ENCODE results near the gene TTLL3. TPM values are rescaled to one million over a fixed set of nuclear protein-coding genes. Genes with fewer than 3 reads are reported as not detected.

Gene TTLL3
- total RNA-seq, 1 donor from 2014 or later: 64.3 TPM

DNA sequence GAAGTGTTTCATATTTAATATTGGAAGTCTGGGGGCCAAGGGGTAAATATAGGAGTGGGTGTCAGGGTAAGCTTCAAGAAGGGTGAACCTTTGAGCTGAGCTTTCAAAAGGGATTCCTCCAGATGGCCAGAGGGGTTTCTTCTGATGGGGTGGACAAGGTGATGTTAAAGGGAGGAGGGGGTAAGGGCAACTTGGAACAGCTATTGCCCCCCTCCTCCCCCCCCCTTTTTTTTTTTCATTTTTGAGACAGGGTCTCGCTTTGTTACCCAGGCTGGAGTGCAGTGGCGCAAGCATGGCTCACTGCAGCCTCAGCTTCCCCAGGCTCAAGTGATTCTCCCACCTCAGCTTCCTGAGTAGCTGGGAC, 2.1 kb upstream of the TTLL3 start:
- no peak for DNase-seq

DNA sequence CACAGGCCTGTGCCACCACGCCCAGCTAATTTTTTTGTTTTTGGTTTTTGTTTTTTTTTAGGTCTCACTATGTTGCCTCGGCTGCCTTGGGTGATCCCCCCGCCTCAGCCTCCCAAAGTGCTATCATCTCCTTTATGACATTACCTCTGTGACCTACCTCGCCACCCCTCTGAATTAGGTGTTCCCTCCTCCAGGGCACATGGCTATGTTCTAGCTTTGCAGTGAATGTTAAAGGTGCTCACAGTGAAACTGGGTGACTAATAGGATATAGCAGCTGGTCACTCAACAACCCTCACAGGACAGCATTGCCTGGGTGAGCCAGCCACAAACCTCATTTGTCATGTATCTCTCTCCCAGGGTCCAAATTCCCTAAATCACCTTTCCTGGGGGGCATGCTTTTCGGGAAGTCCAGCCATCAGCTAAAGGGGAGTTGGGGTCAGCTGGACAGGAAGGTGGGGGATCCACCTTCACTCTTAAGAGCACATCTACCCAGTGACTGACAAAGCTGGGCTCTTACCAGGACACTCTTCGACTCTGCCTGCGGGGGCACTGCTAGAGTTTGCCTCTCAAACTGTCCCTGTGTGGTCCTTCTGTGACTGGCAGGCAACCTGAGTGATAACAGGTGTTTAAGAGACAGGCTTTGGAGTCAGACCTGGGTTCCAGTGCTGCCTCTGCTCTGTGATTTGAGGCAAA, 1.6 kb upstream of the TTLL3 start:
- no peak for DNase-seq

DNA sequence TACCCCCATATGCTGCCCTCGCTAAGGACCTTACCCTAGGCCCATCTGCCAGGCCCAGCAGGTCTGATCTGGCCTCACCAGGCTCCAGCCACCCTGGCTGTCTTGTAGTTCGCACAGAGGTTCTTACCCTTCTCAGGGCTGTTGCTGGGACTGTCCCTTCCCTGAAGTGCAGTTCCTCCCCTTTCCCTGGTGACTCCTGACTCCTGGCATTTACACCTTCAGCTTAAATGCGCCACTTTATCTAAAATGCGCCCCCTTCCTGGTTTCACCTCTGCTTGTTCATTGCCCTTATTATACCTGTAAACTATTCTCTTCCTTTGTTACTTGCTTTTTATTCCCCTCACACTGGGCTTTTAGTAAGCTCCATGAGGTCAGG, 835 bp upstream of the TTLL3 start:
- DNase-seq: no peak

DNA sequence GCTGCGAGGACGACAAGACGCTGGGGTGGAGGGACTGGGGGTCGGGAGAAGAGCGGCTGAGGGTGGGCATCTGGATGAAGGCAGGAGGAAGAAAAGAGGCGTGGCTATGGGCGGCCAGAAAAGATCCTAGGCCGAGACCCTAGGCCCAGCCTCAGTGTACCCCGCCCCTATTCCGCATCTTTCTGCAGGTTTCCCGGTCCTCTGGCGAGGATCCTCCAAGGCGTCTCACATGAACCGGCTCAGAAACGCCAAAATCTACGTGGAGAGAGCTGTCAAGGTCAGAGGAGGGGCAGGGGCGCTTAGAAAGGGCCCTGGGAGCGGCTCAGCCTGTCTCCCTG, 340 bp downstream of the TTLL3 start:
- no peak for DNase-seq

DNA sequence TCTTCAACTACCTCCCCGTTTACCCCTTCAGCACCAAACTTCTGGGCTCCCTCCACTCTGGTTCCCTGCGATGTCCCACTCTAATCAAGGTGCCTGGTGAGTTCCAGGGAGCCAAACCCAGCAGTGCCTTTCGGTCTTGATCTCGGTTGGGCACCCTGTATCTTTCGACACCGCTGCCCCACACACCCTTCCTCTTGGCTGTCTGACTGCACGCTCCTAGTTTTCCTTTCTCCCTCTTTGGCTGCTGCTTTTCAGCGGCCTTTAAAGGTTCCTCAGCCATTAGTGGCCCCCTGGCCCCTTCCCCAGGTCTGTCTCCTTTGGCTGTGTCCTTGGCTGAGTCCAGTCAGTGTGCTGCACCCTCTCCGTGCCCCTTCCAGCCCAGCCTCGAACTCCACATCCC, 784 bp downstream of the TTLL3 start:
- DNase-seq: no peak

DNA sequence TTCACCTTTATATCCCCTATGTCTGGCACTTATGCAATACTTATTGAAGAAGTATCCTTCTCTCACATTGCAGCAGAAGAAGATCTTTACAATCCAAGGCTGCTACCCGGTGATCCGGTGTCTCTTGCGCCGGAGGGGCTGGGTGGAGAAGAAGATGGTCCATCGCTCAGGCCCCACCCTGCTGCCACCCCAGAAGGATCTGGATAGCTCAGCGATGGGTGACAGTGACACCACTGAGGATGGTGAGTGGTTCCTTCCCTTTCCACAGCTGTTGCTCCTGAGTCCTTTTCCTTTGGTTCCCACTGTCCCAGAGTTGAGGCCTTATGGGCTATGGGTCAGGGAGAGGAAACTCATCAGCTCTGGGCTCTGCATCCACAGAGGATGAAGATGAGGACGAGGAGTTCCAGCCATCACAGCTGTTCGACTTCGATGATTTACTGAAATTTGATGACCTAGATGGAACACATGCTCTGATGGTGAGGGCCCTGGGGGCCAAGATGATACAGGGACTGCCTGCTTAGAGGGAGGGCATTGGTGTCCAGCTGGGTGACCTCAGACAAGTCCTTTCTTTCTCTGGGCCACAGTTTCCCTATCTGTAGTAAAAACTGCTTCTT, 2.9 kb downstream of the TTLL3 start:
- no peak for DNase-seq

DNA sequence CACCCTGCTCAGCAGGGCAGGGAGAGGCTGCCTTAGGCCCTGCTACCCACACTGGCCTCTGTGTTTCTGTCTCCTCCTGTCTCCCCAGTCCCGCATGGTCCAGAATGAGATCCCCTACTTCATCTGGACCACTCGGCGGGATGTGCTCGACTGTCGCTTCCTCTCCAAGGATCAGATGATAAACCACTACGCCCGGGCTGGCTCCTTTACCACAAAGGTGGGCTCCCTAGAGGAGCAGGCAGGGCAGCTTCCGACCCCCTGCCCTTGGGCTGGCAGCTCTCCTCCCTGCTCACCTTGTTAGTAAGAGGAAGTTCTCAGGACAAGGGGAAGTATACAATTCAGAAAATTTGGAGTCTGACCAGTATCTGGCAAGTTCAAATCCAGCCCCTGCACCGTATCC, 5.9 kb downstream of the TTLL3 start:
- no peak for DNase-seq

DNA sequence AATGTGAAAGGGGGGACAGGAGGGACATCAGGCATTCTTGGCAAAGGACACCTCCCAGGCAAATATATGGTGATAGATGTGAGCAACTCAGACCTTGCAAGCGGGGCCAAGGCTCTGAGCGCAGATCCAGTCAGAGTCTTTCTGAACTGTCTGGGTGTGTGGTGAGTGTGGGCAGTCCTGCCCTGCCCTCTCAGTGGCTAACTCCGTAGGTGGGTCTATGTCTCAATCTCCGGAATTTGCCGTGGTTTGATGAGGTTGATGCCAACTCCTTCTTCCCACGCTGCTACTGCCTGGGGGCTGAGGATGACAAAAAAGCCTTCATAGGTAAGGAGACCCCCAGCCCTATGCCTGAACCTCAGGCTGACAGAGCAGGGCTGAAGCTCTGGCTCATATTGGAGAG, 7.4 kb downstream of the TTLL3 start:
- DNase-seq: no peak

DNA sequence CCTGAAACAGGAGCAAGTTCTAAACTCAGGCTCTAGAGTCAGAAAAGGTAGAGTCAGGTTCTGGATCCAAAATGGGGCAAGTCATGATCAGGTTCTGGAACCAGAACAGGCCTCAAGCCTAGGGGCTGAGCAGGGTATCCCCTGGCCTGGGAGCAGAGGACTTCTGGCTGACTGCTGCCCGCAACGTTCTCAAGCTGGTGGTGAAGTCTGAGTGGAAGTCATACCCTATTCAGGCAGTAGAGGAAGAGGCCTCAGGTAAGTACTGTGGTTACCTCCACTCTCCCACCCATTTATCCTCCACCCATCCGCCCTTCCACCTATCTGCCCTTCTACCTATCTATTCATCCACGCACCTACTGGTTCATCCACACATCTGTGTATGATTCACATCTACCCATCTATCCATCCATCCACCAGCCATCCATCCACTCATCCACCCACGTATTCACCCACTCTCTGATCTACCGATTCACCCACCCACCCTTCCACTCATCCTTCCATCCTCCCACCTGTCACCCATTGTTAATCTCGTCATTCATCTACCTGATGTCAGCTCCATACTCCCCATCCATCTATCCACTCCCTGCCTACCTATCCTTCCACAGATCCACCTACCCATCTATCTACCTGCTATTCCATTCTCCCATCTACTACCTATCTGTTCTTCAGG, 8.7 kb downstream of the TTLL3 start:
- DNase-seq: no peak

DNA sequence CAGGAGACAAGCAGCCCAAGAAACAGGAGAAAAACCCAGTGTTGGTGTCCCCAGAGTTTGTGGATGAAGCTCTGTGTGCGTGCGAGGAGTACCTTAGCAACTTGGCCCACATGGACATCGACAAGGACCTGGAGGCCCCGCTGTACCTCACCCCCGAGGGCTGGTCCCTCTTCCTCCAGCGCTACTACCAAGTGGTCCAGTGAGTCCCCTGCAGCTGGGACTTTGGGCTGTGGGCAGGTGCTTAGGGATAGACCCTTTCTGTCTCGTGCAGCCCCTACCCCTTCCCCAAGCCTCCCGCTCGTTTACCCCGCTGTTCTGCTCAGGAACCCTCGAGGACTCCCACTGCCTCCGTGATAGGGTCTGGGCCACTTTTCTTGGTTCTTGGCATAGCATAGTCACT, 10.5 kb downstream of the TTLL3 start:
- DNase-seq: no peak

DNA sequence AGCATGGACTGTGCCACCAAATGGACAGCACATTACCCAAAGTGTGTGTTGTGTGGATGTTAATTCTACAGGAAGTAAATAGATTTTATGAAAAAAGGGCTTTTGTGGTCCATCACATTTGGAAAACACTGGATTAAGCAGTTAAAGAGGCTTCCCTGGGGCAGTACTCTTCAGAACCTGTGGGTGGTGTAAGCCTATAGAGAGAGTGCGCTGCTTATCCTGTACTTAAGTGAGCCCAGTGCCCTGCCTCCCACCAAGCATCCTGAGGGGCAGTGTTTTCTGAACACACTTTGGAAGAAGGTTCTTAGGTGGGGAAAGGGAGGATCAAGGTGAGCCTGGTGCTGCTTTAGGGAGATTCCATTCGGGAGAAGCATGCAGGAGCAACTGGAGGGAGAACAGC, 10.9 kb downstream of the TTLL3 start:
- DNase-seq: no peak

DNA sequence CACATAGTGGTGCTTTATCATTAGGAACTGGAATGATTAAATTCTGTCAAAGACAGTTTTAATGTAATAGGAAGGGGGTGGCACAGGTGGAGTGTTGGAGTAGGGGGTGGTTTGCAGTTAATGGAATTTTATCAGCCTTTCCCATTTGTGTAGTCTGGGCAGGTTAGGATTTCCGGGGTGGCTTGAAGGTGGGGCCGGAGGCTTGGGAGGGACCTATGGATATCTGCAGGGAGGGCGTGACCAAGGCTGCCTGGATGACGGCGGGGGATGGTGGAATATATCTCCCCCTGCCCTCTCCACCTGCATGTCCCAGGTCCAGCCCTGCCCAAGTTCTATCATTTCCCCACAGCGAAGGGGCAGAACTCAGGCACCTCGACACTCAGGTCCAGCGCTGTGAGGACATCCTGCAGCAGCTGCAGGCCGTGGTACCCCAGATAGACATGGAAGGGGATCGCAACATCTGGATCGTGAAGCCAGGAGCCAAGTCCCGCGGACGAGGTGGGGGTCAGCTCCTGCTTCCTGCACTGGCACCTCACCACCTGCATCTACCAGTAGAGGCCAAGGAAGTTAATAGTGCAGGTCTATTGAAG, 15.5 kb downstream of the TTLL3 start:
- no peak for DNase-seq

DNA sequence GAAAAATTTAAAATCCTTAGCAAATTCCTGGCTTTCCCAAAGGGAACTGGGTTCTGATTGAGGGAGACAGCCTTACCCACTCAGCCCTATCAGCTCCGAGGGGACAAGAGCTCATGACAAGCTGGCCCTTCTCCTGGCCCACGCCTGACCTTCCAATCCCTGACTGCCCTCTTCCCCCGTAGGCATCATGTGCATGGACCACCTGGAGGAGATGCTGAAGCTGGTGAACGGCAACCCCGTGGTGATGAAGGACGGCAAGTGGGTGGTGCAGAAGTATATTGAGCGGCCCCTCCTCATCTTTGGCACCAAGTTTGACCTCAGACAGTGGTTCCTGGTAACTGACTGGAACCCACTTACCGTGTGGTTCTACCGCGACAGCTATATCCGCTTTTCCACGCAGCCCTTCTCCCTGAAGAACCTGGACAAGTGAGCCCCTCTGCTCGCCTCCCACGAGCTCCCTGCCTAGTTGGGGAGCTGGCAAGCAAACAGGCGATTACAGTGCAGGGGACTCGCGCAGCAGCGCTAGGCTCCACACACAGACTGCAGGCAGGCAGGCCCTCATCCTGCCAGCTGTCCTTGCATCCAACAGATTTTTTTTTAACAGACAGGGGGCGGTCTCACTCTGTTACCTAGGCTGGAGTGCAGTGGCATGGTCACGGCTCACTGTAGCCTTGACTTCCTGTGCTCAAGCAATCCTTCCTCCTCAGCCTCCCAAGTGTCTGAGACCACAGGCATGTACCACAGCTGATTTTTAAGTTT, 16.9 kb downstream of the TTLL3 start:
- no peak for DNase-seq

DNA sequence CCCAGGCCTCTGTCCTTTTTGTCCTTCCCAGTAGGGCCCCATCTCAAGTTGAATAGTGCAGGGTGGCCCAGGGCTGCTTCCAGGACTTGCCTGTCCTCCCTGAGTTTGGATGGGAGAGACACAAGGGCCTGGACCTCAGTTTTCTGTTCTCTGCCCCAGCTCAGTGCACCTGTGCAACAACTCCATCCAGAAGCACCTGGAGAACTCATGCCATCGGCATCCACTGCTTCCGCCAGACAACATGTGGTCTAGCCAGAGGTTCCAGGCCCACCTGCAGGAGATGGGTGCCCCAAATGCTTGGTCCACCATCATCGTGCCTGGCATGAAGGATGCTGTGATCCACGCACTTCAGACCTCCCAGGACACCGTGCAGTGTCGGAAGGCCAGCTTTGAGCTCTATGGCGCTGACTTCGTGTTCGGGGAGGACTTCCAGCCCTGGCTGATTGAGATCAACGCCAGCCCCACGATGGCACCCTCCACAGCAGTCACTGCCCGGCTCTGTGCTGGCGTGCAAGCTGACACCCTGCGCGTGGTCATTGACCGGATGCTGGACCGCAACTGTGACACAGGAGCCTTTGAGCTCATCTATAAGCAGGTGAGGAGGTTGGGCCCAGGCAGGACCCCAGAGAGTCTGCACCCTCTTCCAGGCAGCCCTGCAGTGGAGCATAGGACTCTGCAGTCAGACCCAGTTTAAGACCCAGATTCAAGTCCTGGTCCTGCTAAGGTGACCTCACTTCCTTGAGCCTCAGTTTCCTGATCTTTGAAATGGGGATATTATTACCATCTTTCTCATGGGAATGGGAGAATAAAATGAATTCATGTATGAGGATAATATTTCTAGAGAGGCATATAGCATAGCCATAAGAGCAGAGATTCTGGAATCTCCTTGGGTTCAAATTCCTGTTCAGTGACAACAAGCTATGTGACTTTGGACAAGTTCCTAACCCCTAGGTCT, 19.0 kb downstream of the TTLL3 start:
- DNase-seq: no peak

DNA sequence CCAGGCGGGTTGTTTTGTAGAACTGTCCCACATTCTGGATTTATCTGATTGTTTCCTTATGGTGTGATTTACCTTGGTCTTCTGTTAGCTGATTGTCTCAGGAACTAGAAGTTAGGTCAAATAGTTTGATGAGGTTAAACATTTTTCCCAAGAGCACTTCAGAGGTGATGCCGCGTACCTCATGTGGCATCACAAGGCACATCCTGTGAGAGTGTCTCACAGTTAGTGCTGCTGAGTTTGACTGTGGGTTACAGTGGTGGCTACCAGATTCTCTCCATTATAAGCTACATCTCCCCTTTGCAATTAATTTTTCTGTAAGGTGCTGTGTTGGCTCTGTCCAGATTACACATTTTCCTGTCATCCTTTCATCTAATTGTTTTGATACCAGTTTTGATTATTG, 21.2 kb downstream of the TTLL3 start:
- DNase-seq: no peak

DNA sequence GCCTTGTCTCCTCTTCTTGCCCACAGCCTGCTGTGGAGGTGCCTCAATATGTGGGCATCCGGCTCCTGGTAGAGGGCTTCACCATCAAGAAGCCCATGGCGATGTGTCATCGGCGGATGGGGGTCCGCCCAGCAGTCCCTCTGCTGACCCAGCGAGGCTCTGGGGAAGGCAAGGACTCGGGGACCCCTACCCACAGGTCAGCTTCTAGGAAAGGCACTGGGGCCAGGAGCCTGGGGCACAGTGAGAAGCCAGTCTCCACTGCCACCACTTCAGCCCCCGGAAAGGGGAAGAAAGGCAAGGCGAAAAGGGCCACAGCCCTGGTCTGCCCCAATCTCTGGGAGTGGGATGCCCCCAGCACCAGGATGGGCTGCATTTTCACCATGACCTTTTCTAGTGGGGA, 23.0 kb downstream of the TTLL3 start:
- DNase-seq: no peak

DNA sequence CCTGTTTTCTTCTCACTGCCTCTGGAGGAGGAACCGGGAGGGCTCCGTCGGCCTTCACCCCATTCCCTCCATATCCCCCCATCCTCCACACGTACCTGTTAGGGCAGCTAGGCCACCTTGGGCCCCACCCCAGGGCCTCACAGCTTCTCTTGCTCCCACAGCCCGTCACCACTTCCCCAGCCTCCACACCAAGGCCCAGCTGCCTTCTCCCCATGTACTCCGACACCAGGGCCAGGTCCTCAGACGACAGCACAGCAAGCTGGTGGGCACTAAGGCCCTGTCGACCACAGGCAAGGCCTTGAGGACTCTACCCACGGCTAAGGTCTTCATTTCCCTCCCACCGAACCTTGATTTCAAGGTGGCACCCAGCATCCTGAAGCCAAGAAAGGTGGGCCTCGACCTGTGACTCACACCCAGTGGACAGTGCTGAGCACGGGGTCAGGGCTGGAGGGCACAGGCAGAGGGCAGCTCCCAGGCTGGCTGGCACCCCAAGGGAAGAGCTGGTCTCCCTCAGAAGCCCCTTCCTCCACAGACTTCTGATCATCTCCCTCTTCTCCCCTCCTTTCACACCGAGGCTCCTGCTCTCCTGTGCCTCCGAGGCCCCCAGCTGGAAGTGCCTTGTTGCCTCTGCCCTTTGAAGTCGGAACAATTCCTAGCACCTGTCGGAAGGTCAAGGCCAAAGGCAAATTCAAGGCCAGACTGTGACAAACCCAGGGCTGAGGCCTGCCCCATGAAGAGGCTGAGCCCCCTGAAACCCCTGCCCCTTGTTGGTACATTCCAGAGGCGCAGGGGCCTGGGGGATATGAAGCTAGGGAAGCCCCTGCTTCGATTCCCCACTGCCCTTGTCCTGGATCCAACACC, 24.7 kb downstream of the TTLL3 start:
- DNase-seq: no peak

DNA sequence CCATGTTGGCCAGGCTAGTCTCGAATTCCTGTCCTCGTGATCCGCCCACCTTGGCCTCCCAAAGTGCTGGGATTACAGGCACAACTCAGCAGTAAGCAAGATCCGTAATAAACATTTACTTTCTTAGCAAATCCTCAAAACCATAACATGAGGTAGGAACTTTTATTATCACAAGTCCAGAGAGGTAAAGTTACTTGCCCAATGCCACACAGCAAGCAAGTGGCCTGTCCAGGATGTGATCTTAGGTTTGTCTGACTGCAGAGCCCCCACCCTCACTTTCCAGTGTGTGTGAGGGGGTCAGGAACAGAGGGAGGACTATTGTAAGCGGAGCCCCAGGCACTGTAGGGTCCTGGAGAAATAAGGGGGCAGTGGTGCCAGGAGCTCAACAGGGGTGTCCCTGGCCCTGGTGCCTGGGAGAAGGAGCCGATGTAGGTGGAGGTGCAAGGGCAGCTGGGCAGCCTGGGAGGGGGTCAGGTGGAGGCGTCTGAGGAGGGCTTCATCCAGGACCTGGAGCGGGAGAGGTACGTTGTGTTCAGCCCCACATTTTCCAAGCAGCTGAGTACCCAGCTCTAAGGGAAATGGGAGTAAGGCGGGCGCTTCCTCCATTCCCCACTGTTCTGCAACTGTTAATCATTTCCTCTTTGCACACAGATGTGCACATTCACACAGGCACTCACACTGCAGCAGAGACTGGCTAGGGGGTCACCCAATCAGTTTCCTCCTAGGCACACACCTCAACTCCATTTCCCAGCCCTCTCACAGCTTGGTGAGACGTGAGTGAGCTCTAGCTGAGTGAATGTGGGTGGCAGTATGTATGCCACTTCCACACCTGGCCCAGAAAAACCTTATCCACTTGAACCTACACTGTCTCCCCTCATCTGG, 27.9 kb downstream of the TTLL3 start:
- no peak for DNase-seq

DNA sequence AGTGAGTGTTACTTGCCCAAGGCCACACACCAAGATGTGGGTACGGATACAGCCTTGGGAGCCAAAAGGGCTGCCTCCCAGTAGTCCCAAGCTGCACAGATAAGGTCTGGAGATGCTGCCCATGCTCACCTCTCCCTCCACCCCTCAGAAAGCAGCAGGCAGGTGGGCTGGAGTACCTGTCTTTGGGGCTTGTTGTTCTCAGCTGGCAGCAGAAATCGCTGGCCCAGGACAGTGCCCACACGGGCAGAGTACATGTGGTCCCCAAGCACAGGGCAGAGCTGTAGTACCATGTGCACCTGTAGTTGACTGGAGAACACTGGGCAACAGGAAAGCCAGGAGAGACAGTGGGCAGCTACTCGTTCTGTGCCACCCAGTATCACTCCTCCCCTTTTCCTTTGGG, 28.8 kb downstream of the TTLL3 start:
- no peak for DNase-seq

DNA sequence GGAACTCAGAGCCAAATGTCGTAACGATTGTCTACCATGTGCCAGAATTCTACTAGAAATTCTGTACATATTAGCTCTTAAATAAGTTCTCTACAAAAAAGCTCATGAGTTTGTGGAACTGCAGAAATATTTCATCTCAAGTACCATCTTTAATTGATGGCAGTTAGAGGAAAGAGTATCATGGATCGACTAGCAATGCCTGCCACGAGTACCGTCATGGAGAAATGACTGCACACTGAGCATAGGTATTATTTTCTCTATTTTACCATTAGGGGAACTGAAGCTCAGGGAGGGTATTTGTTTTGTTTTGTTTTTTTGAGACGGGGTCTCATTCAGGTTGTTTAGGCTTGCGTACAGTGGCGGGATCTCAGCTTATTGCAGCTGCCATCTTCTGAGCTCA, 31.0 kb downstream of the TTLL3 start:
- DNase-seq: no peak

All from skin of body (tissue), 2 donors.